Upper lobe of left lung (tissue), 4 donors: ENCODE data around the gene ANK3.

Experiments
- POLR2A ChIP-seq, 4 donors: fragments of 450-650 bp; IDR thresholded peaks; one replicate each; pipeline ENCODE4 v1.5.1; 2016 to 2017; ENCODE audit warnings: antibody characterized with exemption in 4 of 4, mild to moderate bottlenecking in 2 of 4
- TF ChIP-seq, protein P1 (sequence below), 6 experiments: fragments of 450-650 bp in 4 of 6; fragments of 200-600 bp in 2 of 6; sonication (generic) in 2 of 6; IDR thresholded peaks; one replicate each; pipeline ENCODE4 v1.5.1; 2016 to 2019; ENCODE audit warnings: antibody characterized with exemption in 6 of 6

DNA sequence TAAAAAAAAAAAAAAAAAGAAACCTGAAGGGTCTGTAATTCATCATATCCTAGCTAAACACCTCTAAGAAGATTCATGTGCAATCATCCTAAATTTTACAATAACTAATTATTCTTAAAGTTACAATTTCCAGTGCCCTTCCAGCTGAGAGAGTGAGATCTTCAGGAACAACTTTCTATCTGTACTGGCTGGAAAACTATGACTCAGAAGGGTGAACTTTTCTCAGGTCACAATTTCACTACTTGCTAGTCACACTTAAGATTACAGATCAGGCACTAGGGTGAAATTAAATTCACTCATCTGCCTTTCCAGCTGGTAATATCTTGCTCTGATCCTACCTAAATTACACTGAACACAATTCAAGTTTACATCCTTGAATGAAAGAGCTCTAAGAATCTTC is 158.8 kb downstream of the ANK3 start:
- TF ChIP-seq, protein P1, sequence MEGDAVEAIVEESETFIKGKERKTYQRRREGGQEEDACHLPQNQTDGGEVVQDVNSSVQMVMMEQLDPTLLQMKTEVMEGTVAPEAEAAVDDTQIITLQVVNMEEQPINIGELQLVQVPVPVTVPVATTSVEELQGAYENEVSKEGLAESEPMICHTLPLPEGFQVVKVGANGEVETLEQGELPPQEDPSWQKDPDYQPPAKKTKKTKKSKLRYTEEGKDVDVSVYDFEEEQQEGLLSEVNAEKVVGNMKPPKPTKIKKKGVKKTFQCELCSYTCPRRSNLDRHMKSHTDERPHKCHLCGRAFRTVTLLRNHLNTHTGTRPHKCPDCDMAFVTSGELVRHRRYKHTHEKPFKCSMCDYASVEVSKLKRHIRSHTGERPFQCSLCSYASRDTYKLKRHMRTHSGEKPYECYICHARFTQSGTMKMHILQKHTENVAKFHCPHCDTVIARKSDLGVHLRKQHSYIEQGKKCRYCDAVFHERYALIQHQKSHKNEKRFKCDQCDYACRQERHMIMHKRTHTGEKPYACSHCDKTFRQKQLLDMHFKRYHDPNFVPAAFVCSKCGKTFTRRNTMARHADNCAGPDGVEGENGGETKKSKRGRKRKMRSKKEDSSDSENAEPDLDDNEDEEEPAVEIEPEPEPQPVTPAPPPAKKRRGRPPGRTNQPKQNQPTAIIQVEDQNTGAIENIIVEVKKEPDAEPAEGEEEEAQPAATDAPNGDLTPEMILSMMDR (IDR thresholded peaks at IDR 0.05), result no peak
- TF ChIP-seq POLR2A (IDR thresholded peaks at IDR 0.05), result no peak
